GM18507 (cell line): ENCODE data around the gene TANC1.

Experiments
- DNase-seq: peaks from one replicate; pipeline ENCODE4 v3.0.0; 2011; ENCODE audit warnings: low read depth; ENCODE audit not compliant: insufficient read length; ENCODE audit errors: extremely low spot score
- FAIRE-seq: peaks from 2 replicates; lab custom pipeline; 2011; peaks lifted over from hg19 to GRCh38; lab: Jason Lieb, UNC

The TANC1 gene

DNA sequence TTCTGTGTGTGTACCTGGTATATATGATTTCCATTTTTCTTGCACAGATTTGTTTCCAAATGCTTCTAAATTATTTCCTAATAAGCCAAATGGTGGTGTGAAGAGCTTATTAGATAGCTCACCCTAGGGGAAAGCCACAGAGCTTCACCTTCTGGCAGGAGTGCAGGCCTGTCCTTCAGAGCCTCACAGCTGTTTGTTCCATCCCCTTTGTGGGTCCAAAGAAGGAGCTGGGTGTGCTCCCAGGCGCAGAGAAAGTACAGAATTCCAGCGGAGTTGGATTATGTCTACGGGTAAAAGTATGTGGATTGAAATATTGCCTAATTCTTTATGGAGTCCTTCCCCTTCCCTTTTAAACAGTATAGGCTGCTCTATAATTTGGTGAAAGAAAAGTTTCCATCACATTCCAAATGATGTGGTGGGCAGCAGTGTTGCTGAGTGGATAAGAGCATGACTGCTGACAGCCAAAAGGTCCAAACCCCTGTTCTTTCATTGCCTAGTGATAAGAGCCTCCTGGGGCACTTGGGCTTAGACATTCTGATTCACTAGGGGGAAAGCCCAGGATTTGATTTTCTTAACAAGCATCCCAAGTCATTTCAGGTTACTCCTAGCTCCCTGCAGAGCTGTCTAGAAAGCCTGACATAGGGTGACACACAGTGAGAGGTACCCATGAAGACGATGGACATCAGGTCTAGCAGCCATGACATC lies 231.5 kb downstream of the TANC1 start:
- DNase-seq (no peak), FAIRE-seq (no peak)

- DNase-seq (no peak), FAIRE-seq (no peak)
Observed at GRCh38 chr2:159200498-159200897, 232.1 kb downstream of the TANC1 start.

DNA sequence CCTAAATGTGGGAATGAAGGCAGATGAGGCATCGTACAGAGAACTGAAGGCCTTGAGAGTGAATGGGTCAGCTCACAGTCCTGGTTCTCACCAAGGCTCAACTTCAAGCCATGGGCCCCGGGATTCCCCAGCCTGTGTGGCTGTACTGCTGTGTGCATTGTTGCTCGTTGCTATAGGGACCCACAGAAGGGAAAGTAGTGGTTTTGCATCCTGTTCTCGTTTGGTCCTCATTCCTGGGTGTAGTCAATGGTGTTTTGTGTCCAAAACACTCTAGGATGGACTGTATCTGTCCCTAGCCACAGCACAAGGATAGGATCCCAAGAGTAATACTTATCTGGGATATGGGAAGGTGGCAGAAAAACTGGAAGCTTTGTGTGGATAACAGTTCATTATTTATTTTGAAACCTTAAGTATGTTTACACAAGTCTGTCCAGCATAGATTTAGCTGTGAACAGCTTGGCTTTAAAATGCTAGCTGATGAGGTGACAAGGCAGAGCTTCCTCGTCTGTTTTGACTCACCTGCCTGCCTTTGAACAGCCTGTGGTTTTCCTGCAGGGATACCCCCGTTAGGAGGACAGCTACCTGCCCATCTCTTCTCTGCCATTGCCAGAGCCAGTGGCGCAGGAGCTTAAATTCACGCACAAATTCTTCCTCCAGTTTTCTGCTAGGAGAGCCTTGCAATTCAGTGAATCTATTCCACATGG lies 233.1 kb downstream of the TANC1 start:
- FAIRE-seq (peak; percentile 87), DNase-seq (no peak)

DNA sequence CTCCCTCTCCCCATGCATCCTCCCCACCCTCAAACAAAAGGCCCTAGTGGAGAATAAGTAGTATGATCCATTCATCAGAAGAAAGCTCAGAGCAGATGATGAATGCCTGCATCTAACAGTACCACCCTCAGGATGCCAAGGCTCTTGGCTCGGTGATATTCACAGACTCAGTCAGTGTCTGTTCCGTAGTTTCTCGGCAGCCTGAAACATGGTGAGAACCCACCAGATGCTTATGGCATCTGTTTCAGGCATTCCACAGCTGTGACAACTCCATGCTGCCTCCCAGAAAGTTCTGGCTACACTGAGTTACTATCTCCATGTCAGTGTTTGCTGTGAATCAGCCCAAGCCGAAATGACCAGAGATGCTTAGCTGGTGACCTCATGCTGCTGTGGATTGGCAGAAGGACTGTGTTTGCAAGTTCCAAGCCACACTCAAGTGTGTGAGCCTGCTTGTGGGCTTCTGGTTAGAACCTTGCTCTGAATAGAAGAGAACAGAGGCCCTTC lies 234.2 kb downstream of the TANC1 start:
- FAIRE-seq (no peak), DNase-seq (no peak)

DNA sequence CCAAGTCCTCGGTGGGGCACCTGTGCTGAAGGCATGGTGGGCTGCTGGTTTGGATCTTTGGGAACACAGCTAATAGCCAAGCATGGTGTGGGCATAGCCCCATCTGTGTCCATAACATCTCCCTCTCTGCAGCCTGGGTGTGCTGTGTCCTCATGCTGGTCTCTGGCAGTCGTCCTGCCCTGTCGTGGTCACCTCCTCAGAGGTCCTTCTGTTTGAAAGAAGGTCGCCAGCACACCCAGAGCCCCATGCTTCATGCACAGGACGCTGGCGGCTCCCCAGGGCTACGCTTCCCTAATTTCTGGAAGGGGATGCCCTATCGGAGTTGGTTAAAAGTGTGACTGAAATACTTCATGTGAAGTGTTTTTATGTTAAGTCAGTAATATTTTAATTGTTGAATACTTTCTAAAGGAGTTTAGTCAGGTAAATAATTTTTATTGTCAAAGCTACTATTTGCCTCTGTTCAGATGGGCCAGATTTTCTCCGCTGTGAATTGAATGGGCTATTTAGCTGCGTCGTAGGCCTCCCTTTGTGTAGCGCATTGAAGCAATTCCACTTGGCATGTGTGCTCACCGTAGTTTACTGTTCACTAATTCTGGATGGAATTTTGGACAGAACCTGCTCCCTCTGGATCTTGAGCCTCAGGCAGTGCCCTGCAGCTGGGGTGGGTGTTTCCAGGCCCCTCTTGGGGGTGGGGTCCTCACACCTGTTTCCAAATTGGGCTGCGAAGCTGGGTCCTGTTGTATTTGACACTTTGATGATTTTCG lies 236.1 kb downstream of the TANC1 start:
- FAIRE-seq (no peak), DNase-seq (no peak)

GRCh38 chr2:159206736-159207380 lies 238.4 kb downstream of the TANC1 start:
- DNase-seq (no peak), FAIRE-seq (no peak)

GRCh38 chr2:159208438-159208837 lies 240.0 kb downstream of the TANC1 start:
- DNase-seq (no peak), FAIRE-seq (no peak)

- FAIRE-seq (peak; percentile 31), DNase-seq (no peak)
Observed at GRCh38 chr2:159209341-159210306, 241.2 kb downstream of the TANC1 start.

DNA sequence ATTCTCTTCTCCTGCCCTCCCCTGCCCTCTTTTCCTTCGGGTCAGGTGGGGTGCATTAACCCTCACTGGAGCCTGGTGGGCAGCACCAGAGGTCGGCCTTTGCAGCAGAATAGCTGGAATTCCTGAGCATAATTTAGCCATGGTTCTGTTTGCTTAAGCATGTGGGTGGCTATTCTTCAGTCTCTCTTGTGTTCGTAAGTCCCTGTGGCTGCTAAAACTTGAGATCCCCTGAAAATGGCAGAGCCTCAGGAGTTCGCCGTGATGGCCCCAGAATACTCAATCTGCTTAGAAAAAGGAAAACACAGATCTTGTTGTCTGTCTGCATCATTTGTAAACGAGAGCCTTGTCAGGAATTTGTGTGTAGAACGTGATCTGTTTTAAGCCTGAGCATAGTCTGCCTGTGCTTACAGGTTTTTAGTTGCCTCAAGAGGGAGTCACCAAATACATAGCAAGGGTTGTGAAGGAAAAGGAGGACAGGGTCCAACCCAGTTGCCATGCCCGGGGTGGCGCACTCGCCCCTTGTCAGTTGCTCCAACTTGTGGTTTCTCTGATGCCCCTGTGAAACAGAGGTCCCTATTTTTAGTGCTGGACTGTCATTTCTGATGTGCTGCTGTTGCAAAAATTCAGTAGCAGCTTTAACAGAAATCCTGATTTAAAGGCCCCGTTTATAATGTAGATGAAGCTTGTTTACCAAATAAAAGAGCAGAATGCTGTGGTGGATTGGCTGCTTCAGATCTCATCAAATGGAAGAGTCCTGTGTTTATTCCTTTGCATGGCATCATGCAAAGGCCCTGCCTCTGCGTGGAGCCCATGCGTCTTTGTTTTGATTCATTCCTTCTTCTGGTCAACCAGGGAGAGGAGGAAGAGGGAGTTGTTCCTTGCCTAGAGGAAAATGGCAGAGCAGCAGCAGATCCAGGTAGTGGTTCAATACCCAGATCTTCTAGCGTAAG lies 243.3 kb downstream of the TANC1 start:
- no peak for DNase-seq
- FAIRE-seq = no peak

GRCh38 chr2:159213296-159213695 lies 244.9 kb downstream of the TANC1 start:
- no peak for FAIRE-seq

GRCh38 chr2:159214325-159214865 lies 246.0 kb downstream of the TANC1 start:
- FAIRE-seq (no peak), DNase-seq (no peak)

More at GRCh38 chr2:159213296-159213695, 244.9 kb downstream of the TANC1 start:
- DNase-seq = no peak

DNA sequence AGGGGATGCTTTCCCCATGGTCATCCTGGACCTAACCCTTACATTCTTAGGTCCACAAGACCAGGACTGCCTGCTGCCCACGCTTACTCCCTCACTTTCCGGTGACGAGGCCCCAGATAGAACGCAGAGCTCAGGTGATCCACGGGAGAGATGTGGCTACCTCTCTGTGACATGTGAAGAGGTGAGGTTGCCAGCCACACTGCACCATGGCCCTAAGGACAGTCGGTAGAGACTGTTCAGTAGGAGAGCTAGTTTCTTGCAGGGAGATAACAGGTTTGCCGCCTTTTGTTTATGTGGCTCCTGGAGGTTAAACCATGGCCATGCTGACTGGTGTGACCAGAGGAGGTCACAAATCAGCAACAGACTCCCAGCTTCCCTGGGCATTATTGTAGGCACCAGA lies 246.7 kb downstream of the TANC1 start:
- DNase-seq (no peak), FAIRE-seq (no peak)

DNA sequence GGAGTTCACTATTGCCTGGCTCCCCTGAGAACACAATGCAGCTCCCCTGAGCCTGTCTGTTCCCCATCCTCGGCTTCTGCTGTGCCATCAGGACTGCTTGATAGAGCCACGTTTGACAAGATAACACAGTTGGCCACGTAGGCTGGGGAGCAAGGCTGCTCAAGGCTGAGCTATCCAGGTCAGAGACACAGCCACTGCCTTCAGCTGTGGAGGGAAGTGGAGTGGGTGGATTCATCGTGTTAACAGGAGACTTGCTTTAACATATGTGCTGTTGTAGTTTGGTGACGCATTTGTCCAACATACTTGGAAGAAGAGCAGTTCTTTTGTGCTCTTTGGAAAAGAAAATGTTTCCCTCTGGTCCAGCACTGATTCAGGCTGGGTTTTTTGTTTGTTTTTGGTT lies 249.2 kb downstream of the TANC1 start:
- FAIRE-seq = no peak
- no peak for DNase-seq

DNA sequence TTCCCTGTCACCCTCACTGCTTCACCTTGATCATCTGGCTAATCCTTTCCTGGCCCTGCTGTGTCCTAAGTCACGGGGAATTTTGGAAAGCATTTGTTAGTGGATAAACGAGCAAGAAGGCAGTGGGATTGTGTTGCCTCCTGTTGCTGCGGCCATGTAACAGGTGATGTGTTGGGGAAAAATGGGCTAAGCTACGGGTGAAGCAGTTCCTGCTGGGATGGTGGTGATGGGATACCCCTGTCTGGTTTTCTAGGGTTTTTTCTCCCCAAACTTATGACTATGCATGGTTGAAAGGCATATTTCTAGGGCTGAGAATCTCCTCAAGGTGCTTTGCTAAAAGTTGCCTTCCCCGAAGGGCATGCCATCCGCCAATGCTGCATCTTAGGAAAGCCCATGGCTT lies 249.9 kb downstream of the TANC1 start:
- DNase-seq = no peak
- no peak for FAIRE-seq

DNA sequence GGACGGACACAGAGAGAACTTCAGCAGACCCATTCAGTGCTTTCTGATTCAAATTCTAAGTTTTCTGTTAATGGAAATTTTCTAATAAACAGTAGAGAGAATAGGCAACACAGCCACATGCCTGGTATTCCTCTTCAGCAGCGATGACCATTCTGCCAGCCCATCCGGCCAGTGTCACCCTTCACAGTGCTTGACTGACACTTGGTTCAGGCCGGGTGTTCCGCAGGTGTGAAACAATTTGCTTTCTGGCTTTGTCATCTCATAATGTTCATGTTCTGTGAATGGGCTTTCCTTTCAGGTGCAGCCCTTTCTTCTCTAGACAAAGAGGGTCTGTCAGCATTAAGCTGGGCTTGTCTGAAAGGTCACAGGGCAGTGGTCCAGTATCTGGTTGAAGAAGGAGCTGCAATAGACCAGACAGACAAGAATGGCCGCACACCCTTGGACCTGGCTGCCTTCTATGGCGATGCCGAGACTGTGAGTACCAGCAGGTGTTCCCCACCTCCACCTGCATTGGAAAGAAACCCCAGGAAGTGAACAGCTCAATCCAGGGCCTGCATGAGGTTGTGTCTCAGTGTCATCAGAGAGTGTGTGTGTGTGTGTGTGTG lies 251.1 kb downstream of the TANC1 start:
- no peak for FAIRE-seq
- DNase-seq = no peak

GRCh38 chr2:159224061-159224813 lies 255.8 kb downstream of the TANC1 start:
- DNase-seq = no peak
- FAIRE-seq = no peak
